Measurements from ENCODE around the gene FILIP1L. TPM values are rescaled to one million over a fixed set of nuclear protein-coding genes. Genes with fewer than 3 reads are reported as not detected.

The FILIP1L gene
- polyA plus RNA-seq, 1 donor (not counting 4 experiments of a cell fraction or from before 2014, with no cell fraction given): 14.7 TPM

- Histone ChIP-seq H3K9me1 (ENCODE audit: control insufficient read depth, extremely low read depth, insufficient read depth, low read length) (no peaks in the 10 kb centered on the region), H3K27me3 (ENCODE audit: control insufficient read depth, extremely low read depth, insufficient read depth, low read length) (no peaks in the 10 kb centered on the region), H2AFZ (ENCODE audit: control insufficient read depth, low read length) (no peak overlapping the region), H3K9ac (ENCODE audit: control insufficient read depth, extremely low read depth, insufficient read depth, low read length) (no peak overlapping the region), H3K36me3 (ENCODE audit: control insufficient read depth in 2 of 2, extremely low read depth in 1 of 2, insufficient read depth in 2 of 2, low read length in 2 of 2) (peaks cover 0 to 2% of the 10 kb centered on the region in 2 experiments), H3K79me2 (ENCODE audit: control insufficient read depth, insufficient read depth, low read length) (no peaks in the 10 kb centered on the region), H3K4me1 (ENCODE audit: control insufficient read depth, extremely low read depth, insufficient read depth, low read length) (no peaks in the 10 kb centered on the region), H3K4me2 (ENCODE audit: control insufficient read depth, extremely low read depth, insufficient read depth, low read depth, low read length) (no peak overlapping the region), H3K4me3 (ENCODE audit: control insufficient read depth in 2 of 3, extremely low read depth in 1 of 3, insufficient read depth in 2 of 3, low read depth in 1 of 3, low read length in 3 of 3) (no peak overlapping the region), H3K27ac (ENCODE audit: control insufficient read depth, insufficient read depth, low read length) (no peak overlapping the region), H4K20me1 (ENCODE audit: control insufficient read depth, extremely low read depth, insufficient read depth, low read length) (no peaks in the 10 kb centered on the region), H3K9me3 (ENCODE audit: control insufficient read depth, low read depth, low read length) (no peaks in the 10 kb centered on the region)
- dilution Hi-C loops (cut with MboI; ENCODE audit: extremely low pct_ligation_motif_present, low sequenced_read_pairs): no loop called here
- FAIRE-seq (peak; percentile 84), DNase-seq (ENCODE audit: low read depth, low spot score) (no peak)
- peak; percentile 72 to 78 (median 75) for TF ChIP-seq CTCF (optimal IDR thresholded peaks at IDR 0.05 in 1 of 3, IDR thresholded peaks at IDR 0.05 in 1 of 3, conservative IDR thresholded peaks at IDR 0.05 in 1 of 3; ENCODE audit: extremely low read depth in 1 of 3, insufficient read depth in 2 of 3, low read length in 3 of 3)
- TF ChIP-seq EZH2 (IDR thresholded peaks at IDR 0.05; ENCODE audit: low read length): no peak
Measured at GRCh38 chr3:99789011-99789721, 325.1 kb downstream of the FILIP1L start.

Small RNA genes lying within 50 kb of the gene (small RNA-seq; reads per million reads assigned to genes)
- gene MIR3921 (ENCODE audit: insufficient read length in 3 of 3, low read depth in 3 of 3, low replicate concordance in 1 of 3): 0 to 0.25 (median 0) reads per million in 3 experiments

Other genes starting within 250 kb of the FILIP1L start
- gene TBC1D23, start 146.5 kb upstream of the FILIP1L start, polyA plus RNA-seq: 23.3 to 42.4 TPM (median 35.3 TPM) in 3 replicates
- gene NIT2, start 220.3 kb upstream of the FILIP1L start, polyA plus RNA-seq: 79.1 to 118 TPM (median 98.6 TPM) in 3 replicates

Data from keratinocyte (primary cell).